WERI-Rb-1 (cell line): ENCODE data around the gene TAP2.

ENCODE experiments used
- DNase-seq: peaks from one replicate; pipeline ENCODE4 v3.0.0-alpha.2; 2020
- H3K27ac ChIP-seq: fragments of 250-450 bp; sonication (Bioruptor Pico); 2 replicates; pipeline ENCODE4 v1.5.1; 2020; ENCODE audit warnings: mild to moderate bottlenecking, moderate library complexity
- H3K27me3 ChIP-seq: fragments of 250-450 bp; sonication (Bioruptor Pico); 2 replicates; pipeline ENCODE4 v1.5.1; 2021; ENCODE audit warnings: mild to moderate bottlenecking, low read depth, moderate library complexity; ENCODE audit not compliant: insufficient read depth, severe bottlenecking
- H3K36me3 ChIP-seq: fragments of 250-450 bp; sonication (Bioruptor Pico); 2 replicates; pipeline ENCODE4 v1.5.1; 2020; ENCODE audit warnings: mild to moderate bottlenecking, moderate library complexity
- H3K4me3 ChIP-seq: 2 replicates; pipeline ENCODE4 v1.5.1; 2011; ENCODE audit warnings: low read depth, mild to moderate bottlenecking, control low read depth, low read length
- H3K9me3 ChIP-seq: fragments of 250-450 bp; sonication (Bioruptor Pico); 2 replicates; pipeline ENCODE4 v1.5.1; 2021; ENCODE audit warnings: mild to moderate bottlenecking, moderate library complexity; ENCODE audit not compliant: severe bottlenecking
- CTCF ChIP-seq: IDR thresholded peaks from 2 replicates; pipeline ENCODE4 v1.5.1; 2011; ENCODE audit warnings: low read depth, mild to moderate bottlenecking, control low read depth, inconsistent platforms, low read length

TAP2 gene

DNA sequence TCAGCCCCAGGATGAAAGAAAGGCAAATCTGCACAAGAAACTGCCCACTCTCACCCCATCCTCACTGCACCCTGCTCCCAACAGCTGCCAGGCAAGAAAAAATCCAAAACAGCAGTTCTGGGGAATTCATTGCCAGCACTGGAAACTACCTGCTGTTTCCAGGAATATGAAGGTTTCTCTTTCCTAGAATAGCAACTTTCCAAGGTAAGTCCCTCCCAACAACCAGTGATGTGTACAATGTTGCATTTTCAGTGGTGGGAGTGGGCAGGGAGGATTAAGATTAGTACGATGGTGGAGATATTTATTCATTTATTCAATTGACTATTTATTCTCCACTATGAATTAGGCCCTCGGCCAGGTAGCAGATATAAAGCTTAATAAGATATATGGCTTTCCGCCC, 11.5 kb downstream of the TAP2 start:
- Histone ChIP-seq H3K27ac (no peak overlapping the region), H3K27me3 (no peaks in the 10 kb centered on the region), H3K9me3 (no peaks in the 10 kb centered on the region), H3K4me3 (no peak overlapping the region), H3K36me3 (no peaks in the 10 kb centered on the region)
- DNase-seq: no peak
- no peak for TF ChIP-seq CTCF

DNA sequence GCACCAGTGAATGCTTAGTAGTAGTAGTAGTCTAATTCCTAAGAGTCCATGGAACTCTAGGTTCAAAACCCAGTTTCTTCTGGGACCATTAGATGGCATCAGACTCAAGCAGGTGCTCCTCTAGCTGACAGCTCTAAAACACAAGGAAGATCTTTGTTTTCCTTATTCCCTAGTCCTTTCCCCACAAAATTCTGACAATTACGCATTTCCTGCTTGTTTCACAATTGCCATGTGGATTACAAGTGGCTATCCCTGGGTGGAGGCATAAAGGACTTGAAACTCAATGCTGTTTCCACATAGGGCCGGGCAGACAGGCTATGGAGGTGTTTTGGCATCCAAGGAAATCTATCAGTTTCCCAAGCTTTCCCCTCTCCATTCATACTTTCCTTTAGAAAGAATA, 12.6 kb downstream of the TAP2 start:
- peak; percentile 68 for TF ChIP-seq CTCF
- Histone ChIP-seq H3K27ac (no peak overlapping the region), H3K27me3 (no peaks in the 10 kb centered on the region), H3K9me3 (no peaks in the 10 kb centered on the region), H3K36me3 (no peaks in the 10 kb centered on the region), H3K4me3 (no peak overlapping the region)
- no peak for DNase-seq

DNA sequence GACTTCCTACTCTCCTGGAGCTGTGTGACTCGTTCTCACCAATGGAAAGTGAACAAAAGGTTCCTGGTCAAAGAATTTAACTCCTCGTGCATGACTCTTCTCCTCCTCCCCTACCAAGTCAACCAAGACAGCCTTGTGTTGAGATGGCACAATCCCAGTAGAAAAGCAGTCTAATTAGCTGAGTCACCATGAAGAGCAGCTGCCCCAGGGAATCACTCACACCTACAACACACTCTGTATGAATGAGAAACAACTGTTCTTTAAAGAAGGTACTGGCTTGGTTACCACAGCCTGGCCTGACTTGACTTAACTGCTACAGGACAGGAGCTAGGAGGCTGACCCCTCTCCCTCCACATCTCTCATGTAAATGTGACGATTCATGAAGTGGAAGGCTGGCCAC, 18.8 kb downstream of the TAP2 start:
- no peak overlapping the region for H3K27ac ChIP-seq
- TF ChIP-seq CTCF: no peak
- DNase-seq: no peak
- H3K36me3 ChIP-seq: no peaks in the 10 kb centered on the region
- no peaks in the 10 kb centered on the region for H3K9me3 ChIP-seq
- no peak overlapping the region for H3K4me3 ChIP-seq
- H3K27me3 ChIP-seq: no peaks in the 10 kb centered on the region

DNA sequence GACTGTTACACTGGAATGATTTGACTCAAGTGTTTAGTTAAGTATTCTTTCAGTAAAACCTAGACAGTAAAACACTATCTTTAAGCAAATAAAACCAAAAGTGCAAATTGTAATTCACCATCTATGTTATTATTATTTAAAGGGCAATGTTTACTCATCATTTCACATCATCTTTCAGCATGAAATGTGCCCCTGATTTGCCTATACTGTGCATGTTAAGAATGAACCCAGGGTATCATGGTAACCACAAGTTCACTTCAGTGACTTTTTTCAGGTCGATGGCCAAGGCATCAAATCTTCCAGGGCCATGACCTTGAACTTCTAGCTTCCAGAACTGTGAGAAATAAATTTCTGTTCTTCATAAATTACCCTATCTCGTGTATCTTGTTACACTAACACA, 19.7 kb downstream of the TAP2 start:
- no peak overlapping the region for H3K27ac ChIP-seq

GRCh38 chr6:32816746-32817204, 21.8 kb downstream of the TAP2 start, which contains the start of gene HLA-DOB:
HLA-DOB (minus strand) TSS chr6:32817002; CDS start chr6:32816951, 51 bp downstream.
- H3K4me3 ChIP-seq: no peak within 1 kb of the TSS
- no peak for DNase-seq
- H3K36me3 ChIP-seq: no peaks in the 10 kb centered on the region
- no peaks in the 10 kb centered on the region for H3K9me3 ChIP-seq
- H3K27me3 ChIP-seq: no peaks in the 10 kb centered on the region
- no peak within 1 kb of the TSS for H3K27ac ChIP-seq
- no peak for TF ChIP-seq CTCF

More for the DNA sequence above, 19.7 kb downstream of the TAP2 start:
- no peak for TF ChIP-seq CTCF
- DNase-seq: no peak
- Histone ChIP-seq H3K9me3 (no peaks in the 10 kb centered on the region), H3K4me3 (no peak overlapping the region), H3K36me3 (no peaks in the 10 kb centered on the region), H3K27me3 (no peaks in the 10 kb centered on the region)

DNA sequence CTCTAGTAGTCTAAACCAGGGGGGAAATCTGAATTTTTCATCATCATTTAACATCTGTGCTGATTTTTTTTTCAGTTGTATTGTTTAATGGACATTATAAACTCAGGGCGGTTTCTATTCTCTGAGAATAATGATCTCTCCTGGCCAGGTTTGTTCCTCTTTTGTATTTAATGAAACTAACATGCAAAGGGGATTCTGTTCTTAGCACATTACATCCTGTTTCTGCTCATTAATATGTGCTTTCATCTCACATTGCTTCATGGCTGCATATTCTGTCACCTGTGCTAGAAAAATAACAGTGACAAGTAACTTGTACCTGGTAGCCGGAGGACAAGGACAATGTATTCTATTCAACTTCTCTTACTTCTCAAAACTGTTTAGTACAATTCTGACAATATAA, 22.5 kb downstream of the TAP2 start:
- H3K27me3 ChIP-seq: no peaks in the 10 kb centered on the region
- no peak for DNase-seq
- no peak overlapping the region for H3K4me3 ChIP-seq
- no peaks in the 10 kb centered on the region for H3K9me3 ChIP-seq
- no peak overlapping the region for H3K27ac ChIP-seq
- no peaks in the 10 kb centered on the region for H3K36me3 ChIP-seq
- no peak for TF ChIP-seq CTCF
